Measurements from ENCODE around the gene COL8A2.

Gene COL8A2

GRCh38 chr1:36108314-36108713, 16.7 kb downstream of the COL8A2 start:
- peak; percentile 54 for DNase-seq

DNA sequence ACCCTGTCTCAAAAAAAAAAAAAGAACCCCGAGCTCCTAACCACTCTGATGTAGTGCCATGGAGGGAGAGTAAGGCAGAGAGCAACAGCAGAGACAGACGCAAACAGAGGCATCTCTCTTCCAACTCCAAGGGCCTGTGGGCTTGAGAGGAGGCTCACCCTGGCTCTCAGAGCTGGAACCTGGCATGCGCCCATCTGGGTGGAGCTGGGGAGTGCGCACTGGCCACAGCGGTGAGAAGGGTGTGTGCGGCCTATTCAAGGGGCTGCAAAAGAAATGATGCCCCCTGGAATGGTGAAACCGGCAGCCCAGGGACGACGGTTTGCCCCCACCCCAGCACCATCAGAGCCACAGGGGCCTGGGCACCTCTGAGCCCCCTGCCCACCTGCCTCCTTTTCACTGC, 17.6 kb downstream of the COL8A2 start:
- DNase-seq = peak; percentile 48

DNA sequence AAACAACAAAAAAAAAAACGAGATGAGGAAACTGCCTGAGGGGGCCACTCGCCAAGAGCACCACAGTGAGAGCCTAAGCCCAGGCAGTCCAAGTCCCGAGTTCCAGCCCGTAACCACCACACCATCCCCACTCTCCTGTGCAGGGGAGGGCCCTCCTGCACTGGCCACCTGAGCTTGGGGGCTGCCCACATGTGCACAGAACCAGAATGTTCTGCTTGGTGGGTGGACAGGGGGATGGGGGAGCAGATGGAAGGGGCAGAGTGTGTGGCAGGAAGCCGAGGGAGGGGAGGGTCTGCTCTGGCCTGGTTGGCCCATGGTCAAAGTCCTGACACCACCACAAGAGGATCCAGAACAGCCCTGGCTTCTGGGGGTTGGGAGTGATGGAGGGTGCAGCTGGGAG, 18.8 kb downstream of the COL8A2 start:
- peak; percentile 17 for DNase-seq

DNA sequence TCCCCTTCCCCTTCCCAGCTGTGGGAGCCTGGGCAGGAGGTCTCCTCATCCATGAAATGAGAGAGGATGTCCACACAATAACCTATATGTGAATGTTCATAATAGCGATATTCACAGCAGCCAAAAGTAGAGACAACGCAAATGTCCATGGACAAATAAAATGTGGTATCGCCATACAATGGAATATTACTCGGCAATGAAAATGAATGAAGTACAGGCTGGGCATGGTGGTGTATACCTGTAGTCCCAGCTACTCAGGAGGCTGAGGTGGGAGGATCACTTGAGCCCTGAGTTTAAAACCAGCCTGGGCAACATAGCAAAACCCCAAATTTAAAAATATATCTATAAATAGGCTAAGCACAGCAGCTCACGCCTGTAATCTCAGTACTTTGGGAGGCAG, 23.5 kb downstream of the COL8A2 start:
- no peak for DNase-seq

DNA sequence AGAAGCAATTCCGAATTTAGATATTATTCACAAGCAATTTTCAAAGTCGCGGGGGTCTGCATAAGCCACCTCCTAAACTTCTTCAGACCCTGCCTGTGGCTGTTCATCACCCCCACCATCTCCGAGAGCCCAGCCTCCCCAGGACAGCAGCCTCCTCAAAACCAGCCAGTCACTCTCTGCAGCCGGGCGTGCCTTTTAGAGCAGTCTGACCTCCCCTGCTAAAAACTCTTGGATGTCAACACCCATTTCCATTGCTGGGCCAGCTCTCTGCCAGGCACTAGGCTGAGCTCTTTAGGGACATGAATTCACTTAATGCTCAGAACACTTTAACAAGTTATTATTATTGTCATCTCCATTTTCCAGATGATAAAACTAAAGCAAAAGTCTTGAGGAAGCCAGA, 24.6 kb downstream of the COL8A2 start:
- no peak for DNase-seq

- DNase-seq = peak; percentile 85
Measured at GRCh38 chr1:36099681-36100341, 25.2 kb downstream of the COL8A2 start.

- no peak for DNase-seq
Measured at GRCh38 chr1:36098650-36099365, 26.2 kb downstream of the COL8A2 start.

- DNase-seq = no peak
Measured at GRCh38 chr1:36097693-36098585, 27.1 kb downstream of the COL8A2 start.

DNA sequence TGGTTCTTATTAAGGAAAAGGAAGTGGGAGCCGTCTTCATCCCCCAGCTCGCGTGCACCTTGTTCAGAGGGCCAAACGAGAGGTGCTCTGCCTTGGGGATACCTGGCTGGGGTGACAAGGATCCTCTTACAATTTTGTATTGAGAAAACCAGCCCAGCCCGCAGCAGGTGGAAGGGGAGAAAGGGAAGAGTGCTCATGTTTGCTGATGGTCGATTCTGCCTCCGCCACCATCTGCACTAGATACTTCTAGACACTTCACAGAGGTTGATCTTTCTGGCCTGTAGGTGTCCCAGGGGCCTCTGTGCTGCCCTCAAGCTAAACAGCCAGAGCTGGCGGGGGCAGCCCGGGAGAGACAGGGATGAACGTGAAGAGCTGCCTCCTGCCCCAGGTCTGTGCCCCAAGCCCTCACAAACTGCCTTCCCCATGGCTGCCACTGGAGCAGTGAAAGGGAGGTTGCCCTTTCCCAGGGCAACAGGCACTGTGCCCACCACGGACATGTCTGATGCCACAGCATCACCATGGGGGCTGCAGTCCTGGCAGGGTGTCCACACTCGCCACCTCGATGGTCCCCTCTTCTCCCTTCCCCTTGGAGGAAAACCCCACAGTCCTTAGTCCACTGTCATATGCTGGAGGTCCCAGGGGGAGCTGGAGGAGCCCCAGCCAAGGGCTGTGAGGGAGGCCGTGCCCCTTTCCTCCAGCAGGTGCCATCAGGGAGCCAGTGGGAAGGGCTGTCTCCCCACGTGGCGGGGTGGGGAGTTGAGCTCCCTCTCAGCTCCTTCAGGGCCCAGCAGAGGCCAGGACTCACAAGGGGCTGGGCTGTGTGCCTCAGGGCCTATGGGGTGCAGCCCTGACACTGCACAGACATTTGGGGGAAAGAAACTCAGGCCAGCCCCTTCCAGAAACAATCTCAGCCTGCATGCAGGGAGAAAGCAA, 28.3 kb downstream of the COL8A2 start:
- DNase-seq = peak; percentile 32

GRCh38 chr1:36095760-36096405, 29.1 kb downstream of the COL8A2 start:
- DNase-seq = peak; percentile 38

- DNase-seq = no peak
Measured at GRCh38 chr1:36094621-36095061, 30.4 kb downstream of the COL8A2 start.

DNA sequence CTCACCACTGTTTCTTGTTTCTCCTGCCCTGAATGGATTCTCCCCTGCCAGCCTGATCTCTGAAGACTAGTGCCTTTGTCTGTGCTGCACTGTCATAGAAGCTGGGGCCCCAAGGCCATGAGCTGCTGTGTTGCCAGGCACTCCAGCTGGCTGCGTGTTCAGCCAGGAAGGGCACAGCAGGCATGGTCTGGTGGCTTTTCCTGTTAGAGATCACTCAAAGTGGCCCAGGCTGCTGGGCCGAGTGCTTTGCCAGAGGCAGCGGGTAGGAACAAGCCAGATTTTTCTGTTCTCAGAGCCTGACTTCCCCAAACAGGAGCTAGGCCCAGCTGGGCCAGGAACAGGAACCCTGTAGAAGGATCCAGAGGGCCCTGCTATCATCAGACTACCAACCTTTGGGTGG, 31.1 kb downstream of the COL8A2 start:
- DNase-seq = no peak

GRCh38 chr1:36093226-36093625, 31.8 kb downstream of the COL8A2 start:
- no peak for DNase-seq

DNA sequence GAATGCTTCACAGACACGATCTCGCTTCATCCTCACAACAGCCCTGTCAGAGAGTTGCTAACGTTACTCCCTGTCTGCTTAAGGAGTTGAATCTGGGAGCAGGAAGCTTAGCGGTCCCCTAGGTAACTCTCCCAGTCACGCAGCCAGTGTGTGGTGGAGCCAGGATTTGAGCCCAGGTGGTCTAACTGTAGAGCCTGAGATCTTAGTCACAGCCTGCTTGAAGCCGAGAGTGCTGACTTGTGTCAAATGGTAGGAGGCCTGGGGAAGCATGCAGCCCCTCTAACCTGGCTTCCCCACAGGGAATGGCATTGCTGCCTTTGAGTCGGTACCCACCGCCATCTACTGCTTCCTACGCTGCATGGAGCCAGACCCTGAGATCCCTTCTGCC, 32.2 kb downstream of the COL8A2 start:
- no peak for DNase-seq

DNA sequence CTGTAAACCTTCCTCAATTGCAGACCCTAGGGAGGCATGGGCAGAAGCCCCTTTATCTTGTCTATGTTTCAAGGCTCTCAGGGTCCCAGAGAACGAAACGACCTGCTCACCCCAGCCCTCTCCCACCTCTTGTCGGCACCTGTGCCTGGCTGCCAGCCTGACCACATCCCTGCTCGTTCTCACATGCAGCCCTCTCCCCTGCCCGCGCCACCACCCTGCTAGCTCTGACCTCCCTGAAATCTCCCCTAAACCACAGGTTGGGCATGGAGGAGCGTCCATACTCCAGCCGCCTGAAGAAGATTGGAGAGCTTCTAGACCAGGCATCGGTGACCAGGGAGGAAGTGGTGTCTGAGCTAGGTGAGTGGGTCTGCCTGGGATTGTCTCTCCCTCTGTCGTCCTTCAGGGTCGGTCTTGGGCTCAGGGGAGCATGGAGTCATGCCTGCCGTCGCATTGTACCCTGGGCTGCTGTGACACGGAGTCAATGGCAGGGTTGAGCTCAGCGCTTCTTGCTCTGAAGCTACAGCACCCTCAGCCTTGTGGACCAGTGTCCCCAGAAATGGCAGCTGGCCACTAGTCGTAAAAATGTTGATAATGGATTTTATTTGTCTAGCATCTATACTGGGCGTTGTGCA, 32.7 kb downstream of the COL8A2 start:
- DNase-seq = no peak

GRCh38 chr1:36091698-36092097, 33.3 kb downstream of the COL8A2 start:
- no peak for DNase-seq

- DNase-seq = no peak
Measured at GRCh38 chr1:36091141-36091540, 33.9 kb downstream of the COL8A2 start.

GRCh38 chr1:36089393-36090121, 35.5 kb downstream of the COL8A2 start:
- no peak for DNase-seq

- peak; percentile 92 for DNase-seq
Measured at GRCh38 chr1:36088577-36089392, 36.2 kb downstream of the COL8A2 start, which contains the start of gene ADPRS. TSS of gene ADPRS (plus strand) at chr1:36088892. CDS start at chr1:36088905, 13 bp downstream.

GRCh38 chr1:36088265-36088576, 36.8 kb downstream of the COL8A2 start:
- no peak for DNase-seq
